ENCODE measurements around the gene OTULINL. TPM values are rescaled to one million over a fixed set of nuclear protein-coding genes. Genes with fewer than 3 reads are reported as not detected.

OTULINL gene
- total and polyA plus RNA-seq, 4 donors, result 0.82 to 4.1 (median 1.6) TPM

DNA sequence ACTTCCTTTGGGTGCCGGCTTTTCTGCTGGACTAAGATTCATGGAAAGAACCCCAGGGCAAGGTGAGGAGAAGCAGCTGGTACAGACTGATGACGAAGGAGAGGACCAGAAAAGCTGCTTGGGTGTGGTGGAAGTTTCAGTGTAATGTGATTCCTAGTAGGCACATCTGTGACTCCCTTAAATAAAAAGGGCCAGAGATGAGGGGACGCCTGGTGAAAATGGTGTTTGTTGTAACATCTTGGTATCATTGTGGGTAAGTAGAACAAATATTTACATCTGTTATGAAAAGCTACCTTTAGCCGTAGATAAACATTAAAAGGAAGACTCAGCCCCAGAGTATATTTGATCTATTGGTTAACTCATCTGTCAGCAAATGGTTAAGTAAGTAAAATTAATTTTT, 33.8 kb downstream of the OTULINL start (continued):
- TF ChIP-seq, protein P1, sequence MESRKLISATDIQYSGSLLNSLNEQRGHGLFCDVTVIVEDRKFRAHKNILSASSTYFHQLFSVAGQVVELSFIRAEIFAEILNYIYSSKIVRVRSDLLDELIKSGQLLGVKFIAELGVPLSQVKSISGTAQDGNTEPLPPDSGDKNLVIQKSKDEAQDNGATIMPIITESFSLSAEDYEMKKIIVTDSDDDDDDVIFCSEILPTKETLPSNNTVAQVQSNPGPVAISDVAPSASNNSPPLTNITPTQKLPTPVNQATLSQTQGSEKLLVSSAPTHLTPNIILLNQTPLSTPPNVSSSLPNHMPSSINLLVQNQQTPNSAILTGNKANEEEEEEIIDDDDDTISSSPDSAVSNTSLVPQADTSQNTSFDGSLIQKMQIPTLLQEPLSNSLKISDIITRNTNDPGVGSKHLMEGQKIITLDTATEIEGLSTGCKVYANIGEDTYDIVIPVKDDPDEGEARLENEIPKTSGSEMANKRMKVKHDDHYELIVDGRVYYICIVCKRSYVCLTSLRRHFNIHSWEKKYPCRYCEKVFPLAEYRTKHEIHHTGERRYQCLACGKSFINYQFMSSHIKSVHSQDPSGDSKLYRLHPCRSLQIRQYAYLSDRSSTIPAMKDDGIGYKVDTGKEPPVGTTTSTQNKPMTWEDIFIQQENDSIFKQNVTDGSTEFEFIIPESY (IDR thresholded peaks at IDR 0.05), result no peak
- TF ChIP-seq RXRA (IDR thresholded peaks at IDR 0.05) (no peak), FOXA1 (IDR thresholded peaks at IDR 0.05) (no peak), YY1 (IDR thresholded peaks at IDR 0.05) (no peak)

DNA sequence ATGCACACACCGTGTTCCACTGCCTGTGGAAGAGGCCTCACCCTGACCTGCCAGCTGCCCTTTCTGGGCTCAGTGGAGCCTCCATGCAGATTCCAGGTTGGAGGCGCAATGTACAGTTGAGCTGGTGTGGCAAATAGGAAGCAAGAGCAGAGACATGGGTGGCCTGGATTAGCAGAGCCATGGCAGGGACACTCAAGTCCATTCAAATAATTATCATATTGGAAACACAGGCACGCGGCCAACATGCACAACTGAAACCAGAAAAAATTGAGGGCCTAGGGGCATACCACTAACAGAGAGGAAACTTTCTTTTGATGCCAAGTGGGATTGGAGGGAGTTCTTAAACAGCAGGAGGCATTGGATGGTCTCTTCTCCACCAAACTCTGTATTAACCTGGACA, 35.8 kb downstream of the OTULINL start:
- H3K9ac ChIP-seq (ENCODE audit: low read depth in 1 of 2, low read length in 2 of 2), result no peak overlapping the region
- H3K4me1 ChIP-seq (ENCODE audit: control insufficient read depth in 4 of 4, insufficient read depth in 4 of 4, low read length in 3 of 4), result no peaks in the 10 kb centered on the region
- TF ChIP-seq, protein P2, sequence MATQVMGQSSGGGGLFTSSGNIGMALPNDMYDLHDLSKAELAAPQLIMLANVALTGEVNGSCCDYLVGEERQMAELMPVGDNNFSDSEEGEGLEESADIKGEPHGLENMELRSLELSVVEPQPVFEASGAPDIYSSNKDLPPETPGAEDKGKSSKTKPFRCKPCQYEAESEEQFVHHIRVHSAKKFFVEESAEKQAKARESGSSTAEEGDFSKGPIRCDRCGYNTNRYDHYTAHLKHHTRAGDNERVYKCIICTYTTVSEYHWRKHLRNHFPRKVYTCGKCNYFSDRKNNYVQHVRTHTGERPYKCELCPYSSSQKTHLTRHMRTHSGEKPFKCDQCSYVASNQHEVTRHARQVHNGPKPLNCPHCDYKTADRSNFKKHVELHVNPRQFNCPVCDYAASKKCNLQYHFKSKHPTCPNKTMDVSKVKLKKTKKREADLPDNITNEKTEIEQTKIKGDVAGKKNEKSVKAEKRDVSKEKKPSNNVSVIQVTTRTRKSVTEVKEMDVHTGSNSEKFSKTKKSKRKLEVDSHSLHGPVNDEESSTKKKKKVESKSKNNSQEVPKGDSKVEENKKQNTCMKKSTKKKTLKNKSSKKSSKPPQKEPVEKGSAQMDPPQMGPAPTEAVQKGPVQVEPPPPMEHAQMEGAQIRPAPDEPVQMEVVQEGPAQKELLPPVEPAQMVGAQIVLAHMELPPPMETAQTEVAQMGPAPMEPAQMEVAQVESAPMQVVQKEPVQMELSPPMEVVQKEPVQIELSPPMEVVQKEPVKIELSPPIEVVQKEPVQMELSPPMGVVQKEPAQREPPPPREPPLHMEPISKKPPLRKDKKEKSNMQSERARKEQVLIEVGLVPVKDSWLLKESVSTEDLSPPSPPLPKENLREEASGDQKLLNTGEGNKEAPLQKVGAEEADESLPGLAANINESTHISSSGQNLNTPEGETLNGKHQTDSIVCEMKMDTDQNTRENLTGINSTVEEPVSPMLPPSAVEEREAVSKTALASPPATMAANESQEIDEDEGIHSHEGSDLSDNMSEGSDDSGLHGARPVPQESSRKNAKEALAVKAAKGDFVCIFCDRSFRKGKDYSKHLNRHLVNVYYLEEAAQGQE (IDR thresholded peaks at IDR 0.05), result no peak
- no peak for TF ChIP-seq HNF4G (IDR thresholded peaks at IDR 0.05)
- no peak for TF ChIP-seq EGR1 (IDR thresholded peaks at IDR 0.05; ENCODE audit: low read depth in 2 of 2)
- TF ChIP-seq YY1 (IDR thresholded peaks at IDR 0.05), result no peak
- TF ChIP-seq NR2F2 (IDR thresholded peaks at IDR 0.05), result no peak
- no peak for TF ChIP-seq FOXA1 (IDR thresholded peaks at IDR 0.05)
- TF ChIP-seq, protein P3, sequence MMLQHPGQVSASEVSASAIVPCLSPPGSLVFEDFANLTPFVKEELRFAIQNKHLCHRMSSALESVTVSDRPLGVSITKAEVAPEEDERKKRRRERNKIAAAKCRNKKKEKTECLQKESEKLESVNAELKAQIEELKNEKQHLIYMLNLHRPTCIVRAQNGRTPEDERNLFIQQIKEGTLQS (IDR thresholded peaks at IDR 0.05), result no peak
- TF ChIP-seq, protein P4, sequence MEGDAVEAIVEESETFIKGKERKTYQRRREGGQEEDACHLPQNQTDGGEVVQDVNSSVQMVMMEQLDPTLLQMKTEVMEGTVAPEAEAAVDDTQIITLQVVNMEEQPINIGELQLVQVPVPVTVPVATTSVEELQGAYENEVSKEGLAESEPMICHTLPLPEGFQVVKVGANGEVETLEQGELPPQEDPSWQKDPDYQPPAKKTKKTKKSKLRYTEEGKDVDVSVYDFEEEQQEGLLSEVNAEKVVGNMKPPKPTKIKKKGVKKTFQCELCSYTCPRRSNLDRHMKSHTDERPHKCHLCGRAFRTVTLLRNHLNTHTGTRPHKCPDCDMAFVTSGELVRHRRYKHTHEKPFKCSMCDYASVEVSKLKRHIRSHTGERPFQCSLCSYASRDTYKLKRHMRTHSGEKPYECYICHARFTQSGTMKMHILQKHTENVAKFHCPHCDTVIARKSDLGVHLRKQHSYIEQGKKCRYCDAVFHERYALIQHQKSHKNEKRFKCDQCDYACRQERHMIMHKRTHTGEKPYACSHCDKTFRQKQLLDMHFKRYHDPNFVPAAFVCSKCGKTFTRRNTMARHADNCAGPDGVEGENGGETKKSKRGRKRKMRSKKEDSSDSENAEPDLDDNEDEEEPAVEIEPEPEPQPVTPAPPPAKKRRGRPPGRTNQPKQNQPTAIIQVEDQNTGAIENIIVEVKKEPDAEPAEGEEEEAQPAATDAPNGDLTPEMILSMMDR (IDR thresholded peaks at IDR 0.05; ENCODE audit: low read depth, low read length, missing input control), result no peak
- TF ChIP-seq JUND (IDR thresholded peaks at IDR 0.05), result no peak
- TF ChIP-seq, protein P5, sequence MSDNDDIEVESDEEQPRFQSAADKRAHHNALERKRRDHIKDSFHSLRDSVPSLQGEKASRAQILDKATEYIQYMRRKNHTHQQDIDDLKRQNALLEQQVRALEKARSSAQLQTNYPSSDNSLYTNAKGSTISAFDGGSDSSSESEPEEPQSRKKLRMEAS (IDR thresholded peaks at IDR 0.05), result no peak
- DNase-seq (ENCODE audit: low spot score), result no peak
- peaks cover 0 to 2% (median 0%) of the 10 kb centered on the region in 4 donors for H3K27me3 ChIP-seq (ENCODE audit: control insufficient read depth in 4 of 4, insufficient read depth in 4 of 4, low read length in 3 of 4)
- H3K27ac ChIP-seq (ENCODE audit: low read depth in 1 of 2, low read length in 2 of 2), result no peak overlapping the region
- H3K9me3 ChIP-seq (ENCODE audit: control insufficient read depth in 4 of 4, low read length in 3 of 4), result no peaks in the 10 kb centered on the region
- 91% methylated on average over 4 of the region's 4 CpGs for WGBS
- H3K36me3 ChIP-seq (ENCODE audit: control insufficient read depth in 4 of 4, insufficient read depth in 3 of 4, low read depth in 1 of 4, low read length in 3 of 4), result no peaks in the 10 kb centered on the region
- H3K4me3 ChIP-seq (ENCODE audit: low read depth in 1 of 3, low read length in 3 of 3), result no peak overlapping the region

DNA sequence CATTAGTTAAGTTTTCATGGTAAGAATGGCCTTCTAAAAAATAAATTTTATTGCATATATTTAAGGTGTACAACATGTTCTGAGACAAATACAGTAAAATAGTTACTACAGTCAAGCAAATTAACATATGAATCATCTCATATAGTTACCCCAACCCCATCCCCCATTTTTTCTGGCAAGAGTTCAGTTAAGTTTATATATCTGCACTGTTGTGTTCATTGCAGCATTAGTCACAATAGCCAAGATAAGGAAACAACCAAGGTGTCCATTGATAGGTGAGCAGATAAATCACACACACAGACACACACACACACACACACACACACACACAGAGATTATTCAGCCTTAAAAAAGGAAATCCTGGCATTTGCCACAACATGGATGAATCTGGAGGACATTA, 45.7 kb downstream of the OTULINL start:
- no peak overlapping the region for H3K4me3 ChIP-seq (ENCODE audit: low read depth in 1 of 3, low read length in 3 of 3)
- H3K9ac ChIP-seq (ENCODE audit: low read depth in 1 of 2, low read length in 2 of 2), result no peak overlapping the region
- no peak overlapping the region for H3K27ac ChIP-seq (ENCODE audit: low read depth in 1 of 2, low read length in 2 of 2)
- no peaks in the 10 kb centered on the region for H3K4me1 ChIP-seq (ENCODE audit: control insufficient read depth in 4 of 4, insufficient read depth in 4 of 4, low read length in 3 of 4)
- no peaks in the 10 kb centered on the region for H3K27me3 ChIP-seq (ENCODE audit: control insufficient read depth in 4 of 4, insufficient read depth in 4 of 4, low read length in 3 of 4)
- H3K36me3 ChIP-seq (ENCODE audit: control insufficient read depth in 4 of 4, insufficient read depth in 3 of 4, low read depth in 1 of 4, low read length in 3 of 4), result no peaks in the 10 kb centered on the region
- H3K9me3 ChIP-seq (ENCODE audit: control insufficient read depth in 4 of 4, low read length in 3 of 4), result no peaks in the 10 kb centered on the region
- DNase-seq (ENCODE audit: low spot score), result no peak
- TF ChIP-seq, protein P5 (IDR thresholded peaks at IDR 0.05), result no peak
- TF ChIP-seq, protein P1 (IDR thresholded peaks at IDR 0.05), result no peak
- TF ChIP-seq, protein P3 (IDR thresholded peaks at IDR 0.05), result no peak
- TF ChIP-seq, protein P4 (IDR thresholded peaks at IDR 0.05; ENCODE audit: low read depth, low read length, missing input control), result no peak
- TF ChIP-seq EGR1 (IDR thresholded peaks at IDR 0.05; ENCODE audit: low read depth in 2 of 2) (no peak), NR2F2 (IDR thresholded peaks at IDR 0.05) (no peak), YY1 (IDR thresholded peaks at IDR 0.05) (no peak), FOXA1 (IDR thresholded peaks at IDR 0.05) (no peak), RXRA (IDR thresholded peaks at IDR 0.05) (no peak), JUND (IDR thresholded peaks at IDR 0.05) (no peak), SP1 (IDR thresholded peaks at IDR 0.05) (no peak)

All from liver (tissue), 9 donors.